GM10248 (cell line): ENCODE data around the gene CFAP53.

Experiments
- CTCF ChIA-PET: fragments of 300-600 bp; sonication (Branson Sonifier 250); formaldehyde crosslinking; extraction: SDS; loops from one replicate; lab custom pipeline; 2021; ENCODE audit warnings: antibody characterized with exemption; lab: Yijun Ruan, JAX
- POLR2A ChIA-PET: fragments of 350-650 bp; sonication (Branson Sonifier 250); formaldehyde crosslinking; extraction: SDS; loops from one replicate; lab custom pipeline; 2020; ENCODE audit warnings: antibody characterized with exemption; lab: Yijun Ruan, JAX
- DNase-seq: peaks from one replicate; pipeline ENCODE4 v3.0.0; 2012; ENCODE audit errors: extremely low spot score
- TF ChIP-seq, protein P1 (sequence below): IDR thresholded peaks from 2 replicates; pipeline ENCODE4 v1.5.1; 2012; ENCODE audit warnings: mild to moderate bottlenecking, low read depth; ENCODE audit errors: extremely low read depth, missing control alignments, control extremely low read depth

The CFAP53 gene

GRCh38 chr18:50274044-50274442, 7.7 kb upstream of the CFAP53 start:
- no peak for DNase-seq
- ChIA-PET POLR2A (no interaction called here), CTCF (interaction anchor here (1.1 to 3.2 kb wide), 2 partner anchors 55 to 83 kb away, joined by 3 to 11 read pairs; no protein-coding TSS in a partner anchor)
- TF ChIP-seq, protein P1, sequence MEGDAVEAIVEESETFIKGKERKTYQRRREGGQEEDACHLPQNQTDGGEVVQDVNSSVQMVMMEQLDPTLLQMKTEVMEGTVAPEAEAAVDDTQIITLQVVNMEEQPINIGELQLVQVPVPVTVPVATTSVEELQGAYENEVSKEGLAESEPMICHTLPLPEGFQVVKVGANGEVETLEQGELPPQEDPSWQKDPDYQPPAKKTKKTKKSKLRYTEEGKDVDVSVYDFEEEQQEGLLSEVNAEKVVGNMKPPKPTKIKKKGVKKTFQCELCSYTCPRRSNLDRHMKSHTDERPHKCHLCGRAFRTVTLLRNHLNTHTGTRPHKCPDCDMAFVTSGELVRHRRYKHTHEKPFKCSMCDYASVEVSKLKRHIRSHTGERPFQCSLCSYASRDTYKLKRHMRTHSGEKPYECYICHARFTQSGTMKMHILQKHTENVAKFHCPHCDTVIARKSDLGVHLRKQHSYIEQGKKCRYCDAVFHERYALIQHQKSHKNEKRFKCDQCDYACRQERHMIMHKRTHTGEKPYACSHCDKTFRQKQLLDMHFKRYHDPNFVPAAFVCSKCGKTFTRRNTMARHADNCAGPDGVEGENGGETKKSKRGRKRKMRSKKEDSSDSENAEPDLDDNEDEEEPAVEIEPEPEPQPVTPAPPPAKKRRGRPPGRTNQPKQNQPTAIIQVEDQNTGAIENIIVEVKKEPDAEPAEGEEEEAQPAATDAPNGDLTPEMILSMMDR, result no peak

DNA sequence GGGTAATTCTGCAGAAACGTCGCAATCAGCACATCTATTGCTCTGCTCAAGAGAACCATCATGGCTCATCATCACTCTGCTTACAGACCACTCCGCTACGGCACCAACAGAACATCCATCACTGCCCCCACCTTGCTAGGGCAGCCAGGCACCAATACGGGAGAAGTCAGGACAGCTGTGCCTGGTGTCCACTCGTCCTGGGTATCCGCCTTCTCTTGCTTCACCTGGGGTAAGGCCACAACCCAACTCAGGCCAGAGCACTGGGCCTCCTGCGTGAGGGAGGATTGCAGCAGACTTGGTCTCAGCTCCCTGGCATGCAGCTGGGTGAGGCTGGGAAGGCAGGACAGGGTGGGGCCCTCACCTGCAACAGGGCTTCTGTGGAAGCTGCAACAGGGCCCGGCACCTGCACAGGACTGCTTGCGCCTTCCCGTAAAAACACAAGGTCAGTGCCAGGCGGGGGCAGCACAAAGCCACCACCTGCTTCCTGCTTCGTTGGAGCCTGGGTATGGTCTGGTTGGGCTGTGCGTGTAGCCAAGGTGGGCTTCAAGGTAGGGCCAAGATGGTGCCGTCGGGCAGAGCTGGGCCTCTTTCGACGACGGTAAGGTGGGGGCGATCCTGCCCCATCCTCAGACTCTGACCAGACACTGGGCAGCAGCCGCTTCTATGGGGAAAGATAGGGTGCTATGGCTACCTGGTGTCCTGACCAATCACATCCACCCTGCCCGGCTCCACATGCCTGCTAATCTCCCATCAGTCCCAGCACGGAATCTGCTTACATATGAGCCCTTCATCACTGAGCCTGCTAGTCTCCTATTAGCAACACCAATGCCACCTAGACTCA, 7.1 kb upstream of the CFAP53 start:
- CTCF ChIA-PET, result interaction anchor here (1.1 to 3.2 kb wide), 3 partner anchors 16 to 84 kb away, joined by 3 to 11 read pairs (median 3); no protein-coding TSS in a partner anchor
- TF ChIP-seq, protein P1, result no peak
- DNase-seq, result no peak
- POLR2A ChIA-PET, result interaction anchor here (0.7 kb wide), 1 partner anchor 8 kb away, joined by 3 read pairs; no protein-coding TSS in a partner anchor

- TF ChIP-seq, protein P1, result no peak
- no peak for DNase-seq
- ChIA-PET CTCF (interaction anchor here (1.1 to 6.7 kb wide), 2 partner anchors 17 to 83 kb away, joined by 3 to 91 read pairs; no protein-coding TSS in a partner anchor), POLR2A (no interaction called here)
Measured at GRCh38 chr18:50272568-50272967, 6.3 kb upstream of the CFAP53 start.

- TF ChIP-seq, protein P1, result peak; percentile 89
- ChIA-PET POLR2A (no interaction called here), CTCF (interaction anchor here (0.6 to 6.7 kb wide), 24 partner anchors 9 to 792 kb away, joined by 3 to 91 read pairs (median 4); partner anchors contain the start of genes C18orf32, MBD1 and SKA1)
- peak; percentile 93 for DNase-seq
Measured at GRCh38 chr18:50268022-50268747, 1.9 kb upstream of the CFAP53 start.

DNA sequence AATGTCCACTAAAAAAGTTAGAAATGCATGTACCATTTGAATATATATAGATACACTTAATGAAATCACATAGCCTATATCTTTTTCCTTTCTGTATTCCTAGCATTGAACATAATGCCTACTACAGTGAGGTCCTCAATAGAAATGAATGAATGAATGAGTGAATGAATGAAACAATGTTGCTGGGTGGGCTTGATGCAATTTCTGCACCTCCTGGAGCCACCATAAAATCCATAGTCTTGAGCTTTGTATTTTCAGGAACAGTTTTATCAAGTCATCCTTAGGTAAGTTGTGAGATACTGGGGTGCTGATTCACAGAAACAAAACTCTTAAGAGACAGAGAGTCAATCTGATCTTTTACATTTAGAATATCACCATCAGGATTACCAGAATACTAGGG, 3.3 kb downstream of the CFAP53 start:
- no peak for DNase-seq
- ChIA-PET POLR2A (no interaction called here), CTCF (interaction anchor here (1.1 to 8.1 kb wide), 2 partner anchors 37 to 94 kb away, joined by 3 to 30 read pairs; no protein-coding TSS in a partner anchor)
- TF ChIP-seq, protein P1, result no peak

DNA sequence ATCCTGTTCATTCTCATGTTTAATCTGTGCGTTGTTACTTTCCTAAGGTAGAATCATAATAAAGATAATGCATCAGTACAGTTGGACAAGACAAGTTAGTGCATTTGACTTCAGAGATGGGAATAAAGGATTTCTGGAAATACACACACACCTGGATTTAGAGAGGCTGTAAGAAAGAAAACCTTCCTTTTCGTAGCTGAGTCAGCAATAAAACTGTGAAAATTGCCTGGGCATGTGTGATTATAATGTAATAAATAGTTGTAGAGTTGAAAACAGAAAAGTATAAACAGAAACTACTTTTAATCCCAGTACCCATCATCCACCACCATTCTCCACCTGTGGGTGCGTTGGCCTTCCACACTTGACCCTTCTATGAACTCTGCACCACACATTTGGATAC, 15.4 kb downstream of the CFAP53 start:
- ChIA-PET POLR2A (no interaction called here), CTCF (interaction anchor here (2.2 kb wide), 1 partner anchor 106 kb away, joined by 11 read pairs; no protein-coding TSS in a partner anchor)

More for the DNA sequence above, 15.4 kb downstream of the CFAP53 start:
- DNase-seq, result no peak
- TF ChIP-seq, protein P1, result no peak
